GM23248 (cell line): Measurements from ENCODE around the gene PDE6C.

Experiments used
- EZH2 ChIP-seq: fragments of 200-600 bp; sonication (generic); IDR thresholded peaks from 2 replicates; pipeline ENCODE4 v1.6.1; 2018; ENCODE audit warnings: antibody characterized with exemption, mild to moderate bottlenecking; ENCODE audit not compliant: insufficient read depth, poor library complexity, severe bottlenecking
- EZH2phosphoT487 ChIP-seq: fragments of 200-600 bp; sonication (generic); IDR thresholded peaks from 2 replicates; pipeline ENCODE4 v1.6.1; 2018; ENCODE audit warnings: antibody characterized with exemption, moderate library complexity, mild to moderate bottlenecking, low read depth; ENCODE audit not compliant: insufficient read depth

GRCh38 chr10:93703066-93703465, 90.7 kb downstream of the PDE6C start:
- TF ChIP-seq EZH2 = no peak
- no peak for TF ChIP-seq EZH2phosphoT487
